GM18519 (cell line): ENCODE measurements around the gene F2R.
"Not testable (repeated sequence)": the region's sequence is repeated elsewhere in the genome, so short reads cannot be mapped to it uniquely, and the experiment has no call there.

Experiments
- ATAC-seq: cut with Tn5 transposase; IDR thresholded peaks from one replicate; pipeline ENCODE4 v1.9.1; 2021; ENCODE audit warnings: mild to moderate bottlenecking, moderate library complexity; ENCODE audit not compliant: unreplicated experiment, low FRiP score

F2R gene

GRCh38 chr5:76747706-76748105 lies 31.8 kb downstream of the F2R start:
- ATAC-seq: no peak

GRCh38 chr5:76751291-76751690 lies 35.4 kb downstream of the F2R start:
- ATAC-seq: no peak

GRCh38 chr5:76754668-76755078 lies 38.7 kb downstream of the F2R start:
- ATAC-seq: no peak

GRCh38 chr5:76755779-76756637 lies 40.1 kb downstream of the F2R start:
- no peak for ATAC-seq

- ATAC-seq: no peak
Measured at GRCh38 chr5:76757049-76757448, 41.1 kb downstream of the F2R start.

GRCh38 chr5:76761118-76761517 lies 45.2 kb downstream of the F2R start:
- ATAC-seq: not testable (repeated sequence)

- ATAC-seq: no peak
Measured at GRCh38 chr5:76762484-76762883, 46.6 kb downstream of the F2R start.

- ATAC-seq: no peak
Measured at GRCh38 chr5:76763136-76763535, 47.2 kb downstream of the F2R start.

GRCh38 chr5:76764374-76764773 lies 48.4 kb downstream of the F2R start:
- no peak for ATAC-seq

- ATAC-seq: no peak
Measured at GRCh38 chr5:76765249-76765648, 49.3 kb downstream of the F2R start.

GRCh38 chr5:76766746-76767145 lies 50.8 kb downstream of the F2R start:
- no peak for ATAC-seq

- ATAC-seq: not testable (repeated sequence)
Measured at GRCh38 chr5:76771041-76771440, 55.1 kb downstream of the F2R start.

GRCh38 chr5:76771705-76772405 lies 55.9 kb downstream of the F2R start:
- ATAC-seq: no peak

GRCh38 chr5:76775921-76776320 lies 60.0 kb downstream of the F2R start:
- no peak for ATAC-seq

- ATAC-seq: no peak
Measured at GRCh38 chr5:76776391-76776790, 60.5 kb downstream of the F2R start.

GRCh38 chr5:76780616-76781015 lies 64.7 kb downstream of the F2R start:
- ATAC-seq: not testable (repeated sequence)

- no peak for ATAC-seq
Measured at GRCh38 chr5:76781775-76782174, 65.8 kb downstream of the F2R start.

GRCh38 chr5:76782444-76782843 lies 66.5 kb downstream of the F2R start:
- no peak for ATAC-seq
